ENCODE results near the gene SERPINA6. TPM values are rescaled to one million over a fixed set of nuclear protein-coding genes. Genes with fewer than 3 reads are reported as not detected.

The SERPINA6 gene
- total RNA-seq, 1 donor from 2014 or later: not detected

DNA sequence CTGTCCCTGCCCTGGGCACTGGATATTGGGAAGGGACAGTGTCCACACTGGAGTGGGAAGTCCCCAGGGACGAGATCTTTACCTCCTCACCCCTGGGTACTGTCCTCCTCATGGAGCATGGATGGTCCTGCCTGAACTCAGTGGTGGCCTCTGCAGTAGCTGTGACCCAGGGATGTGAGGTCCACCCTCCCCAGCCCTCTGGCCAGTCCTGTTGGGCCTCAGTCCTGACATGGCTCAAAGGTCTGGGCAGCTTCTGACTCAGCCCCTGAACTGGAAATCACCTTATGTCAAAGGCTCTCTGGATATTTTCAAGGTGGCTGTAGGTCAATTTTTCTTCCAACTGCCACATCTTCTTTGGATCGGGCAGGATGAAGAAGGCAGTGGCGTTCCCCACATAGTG lies 40.9 kb upstream of the SERPINA6 start:
- Histone ChIP-seq H3K36me3 (ENCODE audit: insufficient read depth, low read length) (no peaks in the 10 kb centered on the region), H3K4me3 (ENCODE audit: insufficient read depth, low read depth, low read length) (no peak overlapping the region), H4K20me1 (ENCODE audit: insufficient read depth, low read length) (no peaks in the 10 kb centered on the region), H3K9me3 (ENCODE audit: insufficient read depth, low read depth, low read length) (no peaks in the 10 kb centered on the region), H3K27ac (ENCODE audit: low read depth, low read length) (no peak overlapping the region), H3K4me1 (ENCODE audit: insufficient read depth, low read length) (no peaks in the 10 kb centered on the region), H3K27me3 (ENCODE audit: insufficient read depth, low read length) (no peaks in the 10 kb centered on the region), H3K79me2 (ENCODE audit: insufficient read depth, low read length) (no peaks in the 10 kb centered on the region), H3K9ac (ENCODE audit: low read length) (no peak overlapping the region), H2AFZ (ENCODE audit: low read depth, low read length) (no peak overlapping the region), H3K4me2 (ENCODE audit: low read length) (no peak overlapping the region)
- TF ChIP-seq EZH2 (IDR thresholded peaks at IDR 0.05; ENCODE audit: insufficient read depth, low read length): no peak
- no peak for TF ChIP-seq CTCF (IDR thresholded peaks at IDR 0.05; ENCODE audit: insufficient read depth, low read depth, low read length)
- DNase-seq (ENCODE audit: low read depth) (no peak), FAIRE-seq (no peak)
- Mint-ChIP-seq H3K9me3 (ENCODE audit: unreplicated experiment) (no peaks in the 10 kb centered on the region), H3K27me3 (ENCODE audit: low read depth, unreplicated experiment) (peaks cover 16% of the 10 kb centered on the region), H3K4me3 (ENCODE audit: unreplicated experiment) (no peak overlapping the region), H3K4me1 (ENCODE audit: low read depth, unreplicated experiment) (peaks cover 5% of the 10 kb centered on the region), H3K36me3 (ENCODE audit: low read depth, unreplicated experiment) (no peaks in the 10 kb centered on the region), H3K27ac (ENCODE audit: unreplicated experiment) (no peak overlapping the region)

DNA sequence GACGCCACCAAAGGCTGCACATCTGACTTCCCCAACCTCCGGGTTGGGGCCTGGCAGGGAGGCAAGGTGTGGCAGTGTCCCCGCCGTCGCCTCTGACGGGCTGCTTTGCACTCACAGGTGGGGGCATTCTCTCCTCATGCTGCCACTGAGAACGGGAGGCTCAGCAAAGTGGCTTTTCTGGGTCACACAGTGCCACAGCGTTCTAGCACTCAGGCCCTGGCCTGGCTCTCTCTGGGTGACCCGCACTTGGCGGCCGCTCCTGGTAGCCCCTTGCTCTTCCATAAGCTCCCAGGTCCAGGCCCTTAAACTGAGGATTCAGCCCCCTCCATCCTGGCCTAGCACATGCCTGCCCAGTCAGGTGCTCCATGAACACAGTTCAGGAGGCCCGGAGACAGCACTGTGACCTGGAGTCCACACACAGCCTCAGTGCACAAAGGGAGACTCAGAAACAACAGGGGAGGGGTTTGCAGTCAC lies 40.1 kb upstream of the SERPINA6 start:
- Mint-ChIP-seq H3K9me3 (ENCODE audit: unreplicated experiment) (no peaks in the 10 kb centered on the region), H3K4me3 (ENCODE audit: unreplicated experiment) (no peak overlapping the region), H3K27me3 (ENCODE audit: low read depth, unreplicated experiment) (peaks cover 13% of the 10 kb centered on the region), H3K27ac (ENCODE audit: unreplicated experiment) (no peak overlapping the region), H3K4me1 (ENCODE audit: low read depth, unreplicated experiment) (no peaks in the 10 kb centered on the region), H3K36me3 (ENCODE audit: low read depth, unreplicated experiment) (no peaks in the 10 kb centered on the region)
- no peak for TF ChIP-seq EZH2 (IDR thresholded peaks at IDR 0.05; ENCODE audit: insufficient read depth, low read length)
- TF ChIP-seq CTCF (IDR thresholded peaks at IDR 0.05; ENCODE audit: insufficient read depth, low read depth, low read length): no peak
- no peaks in the 10 kb centered on the region for H3K27me3 ChIP-seq (ENCODE audit: insufficient read depth, low read length)
- H3K4me3 ChIP-seq (ENCODE audit: insufficient read depth, low read depth, low read length): no peak overlapping the region
- H3K9ac ChIP-seq (ENCODE audit: low read length): no peak overlapping the region
- H2AFZ ChIP-seq (ENCODE audit: low read depth, low read length): no peak overlapping the region
- H3K4me1 ChIP-seq (ENCODE audit: insufficient read depth, low read length): no peaks in the 10 kb centered on the region
- no peak for DNase-seq (ENCODE audit: low read depth)
- H3K36me3 ChIP-seq (ENCODE audit: insufficient read depth, low read length): no peaks in the 10 kb centered on the region
- no peaks in the 10 kb centered on the region for H3K9me3 ChIP-seq (ENCODE audit: insufficient read depth, low read depth, low read length)
- H3K79me2 ChIP-seq (ENCODE audit: insufficient read depth, low read length): no peaks in the 10 kb centered on the region
- H3K27ac ChIP-seq (ENCODE audit: low read depth, low read length): no peak overlapping the region
- H3K4me2 ChIP-seq (ENCODE audit: low read length): no peak overlapping the region
- H4K20me1 ChIP-seq (ENCODE audit: insufficient read depth, low read length): no peaks in the 10 kb centered on the region
- FAIRE-seq: no peak

GRCh38 chr14:94362614-94363133 lies 39.5 kb upstream of the SERPINA6 start:
- H3K4me3 ChIP-seq (ENCODE audit: insufficient read depth, low read depth, low read length): no peak overlapping the region
- no peaks in the 10 kb centered on the region for H3K9me3 Mint-ChIP-seq (ENCODE audit: unreplicated experiment)
- H3K4me1 Mint-ChIP-seq (ENCODE audit: low read depth, unreplicated experiment): no peaks in the 10 kb centered on the region

More at GRCh38 chr14:94362614-94363133, 39.5 kb upstream of the SERPINA6 start:
- TF ChIP-seq EZH2 (IDR thresholded peaks at IDR 0.05; ENCODE audit: insufficient read depth, low read length) (no peak), CTCF (IDR thresholded peaks at IDR 0.05; ENCODE audit: insufficient read depth, low read depth, low read length) (no peak)
- no peaks in the 10 kb centered on the region for H3K9me3 ChIP-seq (ENCODE audit: insufficient read depth, low read depth, low read length)
- H3K27me3 Mint-ChIP-seq (ENCODE audit: low read depth, unreplicated experiment): peaks cover 13% of the 10 kb centered on the region
- no peak for DNase-seq (ENCODE audit: low read depth)
- H3K4me1 ChIP-seq (ENCODE audit: insufficient read depth, low read length): no peaks in the 10 kb centered on the region
- no peak overlapping the region for H2AFZ ChIP-seq (ENCODE audit: low read depth, low read length)
- H3K4me2 ChIP-seq (ENCODE audit: low read length): no peak overlapping the region
- H3K27ac ChIP-seq (ENCODE audit: low read depth, low read length): no peak overlapping the region
- no peaks in the 10 kb centered on the region for H3K36me3 ChIP-seq (ENCODE audit: insufficient read depth, low read length)
- no peak overlapping the region for H3K27ac Mint-ChIP-seq (ENCODE audit: unreplicated experiment)
- H3K36me3 Mint-ChIP-seq (ENCODE audit: low read depth, unreplicated experiment): no peaks in the 10 kb centered on the region
- H3K9ac ChIP-seq (ENCODE audit: low read length): no peak overlapping the region
- H3K4me3 Mint-ChIP-seq (ENCODE audit: unreplicated experiment): no peak overlapping the region
- FAIRE-seq: no peak
- no peaks in the 10 kb centered on the region for H3K27me3 ChIP-seq (ENCODE audit: insufficient read depth, low read length)
- no peaks in the 10 kb centered on the region for H4K20me1 ChIP-seq (ENCODE audit: insufficient read depth, low read length)
- H3K79me2 ChIP-seq (ENCODE audit: insufficient read depth, low read length): no peaks in the 10 kb centered on the region

Measured in astrocyte (in vitro differentiated cells and primary cell).